ENCODE measurements around the gene NTN1. TPM values are rescaled to one million over a fixed set of nuclear protein-coding genes. Genes with fewer than 3 reads are reported as not detected.

NTN1 gene
- total and polyA plus RNA-seq, 11 donors: 9.3 to 25.8 (median 17.3) TPM

- DNase-seq (no peak), ATAC-seq (no peak)
- peak overlapping the region in 2 of 12 donors; percentile 20 to 48 for H3K27ac ChIP-seq
- intact Hi-C loops (cut with DNase I): no loop called here
- no peaks in the 10 kb centered on the region for H3K27me3 ChIP-seq
- no peak overlapping the region for H3K4me3 ChIP-seq
- H3K9me3 ChIP-seq: no peaks in the 10 kb centered on the region
- no peaks in the 10 kb centered on the region for H3K36me3 ChIP-seq
- whole genome bisulfite sequencing, 4 donors: 84 to 95% (median 90%) methylated on average over 14 of the region's 14 CpGs
- H3K4me1 ChIP-seq: peaks cover 0 to 18% (median 0%) of the 10 kb centered on the region in 12 donors
- TF ChIP-seq CTCF (IDR thresholded peaks at IDR 0.05) (no peak), POLR2A (IDR thresholded peaks at IDR 0.05) (no peak)
These were observed 264.5 kb downstream of the NTN1 start for GRCh38 chr17:9285602-9286427.

- WGBS, 4 donors: 75 to 82% (median 79%) methylated on average over 7 of the region's 7 CpGs
- ATAC-seq: no peak
These were observed 265.1 kb downstream of the NTN1 start for GRCh38 chr17:9286434-9286833.

GRCh38 chr17:9287306-9287705 lies 266.0 kb downstream of the NTN1 start:
- H3K4me1 ChIP-seq: peaks cover 0 to 23% (median 3%) of the 10 kb centered on the region in 12 donors
- no peaks in the 10 kb centered on the region for H3K36me3 ChIP-seq
- no peak overlapping the region for H3K4me3 ChIP-seq
- WGBS, 4 donors: 78 to 96% (median 87%) methylated on average over 2 of the region's 2 CpGs
- intact Hi-C loops (cut with DNase I): no loop called here
- ATAC-seq: no peak
- H3K27ac ChIP-seq: no peak overlapping the region
- H3K27me3 ChIP-seq: no peaks in the 10 kb centered on the region
- no peak for DNase-seq
- TF ChIP-seq POLR2A (IDR thresholded peaks at IDR 0.05) (no peak), CTCF (IDR thresholded peaks at IDR 0.05) (no peak)
- no peaks in the 10 kb centered on the region for H3K9me3 ChIP-seq

More at GRCh38 chr17:9286434-9286833, 265.1 kb downstream of the NTN1 start:
- Histone ChIP-seq H3K4me3 (no peak overlapping the region), H3K27me3 (no peaks in the 10 kb centered on the region), H3K4me1 (peaks cover 0 to 18% (median 0%) of the 10 kb centered on the region in 12 donors), H3K36me3 (no peaks in the 10 kb centered on the region), H3K27ac (no peak overlapping the region), H3K9me3 (no peaks in the 10 kb centered on the region)
- DNase-seq: no peak
- no peak for TF ChIP-seq CTCF (IDR thresholded peaks at IDR 0.05)
- no peak for TF ChIP-seq POLR2A (IDR thresholded peaks at IDR 0.05)
- intact Hi-C loops (cut with DNase I): no loop called here

- intact Hi-C loops (cut with DNase I): loop anchor here (5.0 to 10.0 kb wide), 10 partner anchors 48 to 298 kb away; no protein-coding TSS in a partner anchor
- TF ChIP-seq CTCF (IDR thresholded peaks at IDR 0.05) (no peak), POLR2A (IDR thresholded peaks at IDR 0.05) (no peak)
- WGBS, 4 donors: 78 to 94% (median 86%) methylated on average over 7 of the region's 7 CpGs
- no peaks in the 10 kb centered on the region for H3K27me3 ChIP-seq
- DNase-seq (no peak), ATAC-seq (no peak)
- no peak overlapping the region for H3K27ac ChIP-seq
- peaks cover 0 to 16% (median 3%) of the 10 kb centered on the region in 12 donors for H3K4me1 ChIP-seq
- H3K9me3 ChIP-seq: no peaks in the 10 kb centered on the region
- no peak overlapping the region for H3K4me3 ChIP-seq
- H3K36me3 ChIP-seq: no peaks in the 10 kb centered on the region
These were observed 268.9 kb downstream of the NTN1 start for GRCh38 chr17:9290226-9290613.

Data from heart left ventricle (tissue), 16 donors.